ENCODE results near the gene RPL27A.

The RPL27A gene

GRCh38 chr11:8649361-8649760 is 33.2 kb upstream of the RPL27A start:
- H3K4me2 ChIP-seq (ENCODE audit: low read length): no peak overlapping the region
- H3K4me1 ChIP-seq (ENCODE audit: control insufficient read depth, low read length): no peaks in the 10 kb centered on the region
- no peaks in the 10 kb centered on the region for H3K9me2 ChIP-seq (replicated peaks; ENCODE audit: control insufficient read depth, low read length)
- no peak overlapping the region for H3K4me3 ChIP-seq (ENCODE audit: low read length)
- no peaks in the 10 kb centered on the region for H3F3A ChIP-seq (ENCODE audit: control insufficient read depth, insufficient read depth)
- H3K27ac ChIP-seq (ENCODE audit: low read depth, low read length): no peak overlapping the region
- no peaks in the 10 kb centered on the region for H4K20me1 ChIP-seq (ENCODE audit: control insufficient read depth, insufficient read depth, low read depth, low read length)
- no peaks in the 10 kb centered on the region for H3K27me3 ChIP-seq (ENCODE audit: control insufficient read depth, low read length)
- H3K79me2 ChIP-seq (ENCODE audit: control insufficient read depth, low read length): no peaks in the 10 kb centered on the region
- peaks cover 29% of the 10 kb centered on the region for H3K36me3 ChIP-seq (ENCODE audit: control insufficient read depth, low read length)
- no peak for TF ChIP-seq EZH2phosphoT487 (IDR thresholded peaks at IDR 0.05; ENCODE audit: borderline replicate concordance, low read length)
- no peak for TF ChIP-seq CTCF (IDR thresholded peaks at IDR 0.05; ENCODE audit: low read depth, low read length, poor library complexity, severe bottlenecking)
- H3K9me3 ChIP-seq (ENCODE audit: control insufficient read depth, insufficient read depth, low read length): no peaks in the 10 kb centered on the region

GRCh38 chr11:8650401-8650990 is 32.1 kb upstream of the RPL27A start:
- Histone ChIP-seq H3K27me3 (ENCODE audit: control insufficient read depth, low read length) (no peaks in the 10 kb centered on the region), H3K4me1 (ENCODE audit: control insufficient read depth, low read length) (no peaks in the 10 kb centered on the region), H3K4me2 (ENCODE audit: low read length) (no peak overlapping the region), H3K9me3 (ENCODE audit: control insufficient read depth, insufficient read depth, low read length) (no peaks in the 10 kb centered on the region), H4K20me1 (ENCODE audit: control insufficient read depth, insufficient read depth, low read depth, low read length) (no peaks in the 10 kb centered on the region), H3K4me3 (ENCODE audit: low read length) (no peak overlapping the region), H3F3A (ENCODE audit: control insufficient read depth, insufficient read depth) (no peaks in the 10 kb centered on the region), H3K27ac (ENCODE audit: low read depth, low read length) (no peak overlapping the region), H3K36me3 (ENCODE audit: control insufficient read depth, low read length) (peaks cover 22% of the 10 kb centered on the region), H3K9me2 (replicated peaks; ENCODE audit: control insufficient read depth, low read length) (no peaks in the 10 kb centered on the region), H3K79me2 (ENCODE audit: control insufficient read depth, low read length) (no peaks in the 10 kb centered on the region)
- TF ChIP-seq EZH2phosphoT487 (IDR thresholded peaks at IDR 0.05; ENCODE audit: borderline replicate concordance, low read length) (no peak), CTCF (IDR thresholded peaks at IDR 0.05; ENCODE audit: low read depth, low read length, poor library complexity, severe bottlenecking) (no peak)

- Histone ChIP-seq H3K9me2 (replicated peaks; ENCODE audit: control insufficient read depth, low read length) (no peaks in the 10 kb centered on the region), H3K79me2 (ENCODE audit: control insufficient read depth, low read length) (no peaks in the 10 kb centered on the region), H3K36me3 (ENCODE audit: control insufficient read depth, low read length) (peaks cover 12% of the 10 kb centered on the region), H3K4me1 (ENCODE audit: control insufficient read depth, low read length) (no peaks in the 10 kb centered on the region), H4K20me1 (ENCODE audit: control insufficient read depth, insufficient read depth, low read depth, low read length) (no peaks in the 10 kb centered on the region), H3K4me3 (ENCODE audit: low read length) (no peak overlapping the region), H3K9me3 (ENCODE audit: control insufficient read depth, insufficient read depth, low read length) (no peaks in the 10 kb centered on the region), H3K27me3 (ENCODE audit: control insufficient read depth, low read length) (no peaks in the 10 kb centered on the region), H3K4me2 (ENCODE audit: low read length) (no peak overlapping the region), H3K27ac (ENCODE audit: low read depth, low read length) (no peak overlapping the region), H3F3A (ENCODE audit: control insufficient read depth, insufficient read depth) (no peaks in the 10 kb centered on the region)
- TF ChIP-seq CTCF (IDR thresholded peaks at IDR 0.05; ENCODE audit: low read depth, low read length, poor library complexity, severe bottlenecking): no peak
- TF ChIP-seq EZH2phosphoT487 (IDR thresholded peaks at IDR 0.05; ENCODE audit: borderline replicate concordance, low read length): no peak
Measured at GRCh38 chr11:8652140-8652539, 30.5 kb upstream of the RPL27A start.
